HEK293 (cell line): Measurements from ENCODE around the gene HDDC2.

Experiments
- CTCF ChIP-seq: fragments of 450-650 bp; formaldehyde crosslinking; IDR thresholded peaks from 2 replicates; pipeline ENCODE4 v1.5.1; 2016; ENCODE audit warnings: missing biosample characterization, missing genetic modification characterization
- ZNF280C ChIP-seq: fragments of 450-650 bp; formaldehyde crosslinking; IDR thresholded peaks from 2 replicates; pipeline ENCODE4 v1.5.1; 2016; ENCODE audit warnings: missing biosample characterization, missing genetic modification characterization

DNA sequence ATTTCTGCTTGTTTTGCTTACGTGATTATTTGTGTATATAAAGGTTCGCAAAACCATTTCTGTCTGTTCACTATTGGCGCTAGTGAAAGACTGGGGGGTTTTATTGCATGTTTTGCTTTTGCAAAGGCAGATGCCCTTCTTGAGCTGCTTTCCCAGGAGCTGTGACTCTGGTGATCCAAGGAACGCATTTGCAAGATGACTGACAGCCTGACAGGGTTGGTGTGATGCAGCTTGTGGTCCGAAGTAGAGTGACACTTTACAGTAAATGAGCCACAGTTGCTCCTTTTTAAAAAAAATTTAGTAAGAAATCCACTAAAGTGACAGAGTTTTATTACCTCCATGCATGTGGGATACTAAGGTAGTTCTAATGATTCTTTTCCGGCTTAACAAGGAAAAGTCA is 74.5 kb downstream of the HDDC2 start:
- TF ChIP-seq CTCF (no peak), ZNF280C (no peak)
